ENCODE results near the gene ZNF831.

Gene ZNF831

DNA sequence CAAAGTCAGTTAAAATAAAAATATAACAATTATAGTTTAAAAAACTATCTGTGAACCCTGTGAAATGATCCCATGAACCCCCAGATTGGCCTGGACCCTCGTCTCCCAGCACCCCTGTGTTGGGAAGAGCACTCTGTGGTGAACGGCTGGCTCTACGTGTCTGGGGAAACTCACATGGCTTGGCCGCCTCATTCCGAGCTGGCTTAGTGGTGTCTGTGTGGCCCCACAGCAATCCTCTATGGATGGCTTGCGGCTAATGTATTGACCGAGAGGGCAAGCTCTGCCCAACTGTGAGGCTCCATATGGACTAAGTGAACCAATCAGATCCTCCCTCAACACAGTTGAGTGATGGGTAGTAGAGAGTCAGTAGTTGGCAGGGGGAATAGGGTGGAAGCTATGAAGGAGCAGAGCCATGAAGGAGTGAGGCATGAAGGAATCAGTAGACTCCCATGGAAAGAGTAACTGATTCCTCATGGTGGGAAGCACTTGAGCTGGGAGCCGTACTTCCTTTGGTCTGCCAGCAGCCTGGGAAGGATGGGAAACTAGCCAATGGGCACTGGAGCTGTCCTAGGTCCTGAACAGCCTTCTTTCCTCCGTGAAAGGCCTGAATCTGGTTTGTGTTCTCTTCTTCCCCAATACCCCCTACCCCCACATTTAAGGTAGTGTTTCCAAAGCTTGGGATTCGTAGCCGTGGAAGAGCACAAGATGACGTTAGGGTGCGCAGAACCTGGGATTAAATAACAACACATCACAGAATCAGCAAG, 21.6 kb upstream of the ZNF831 start:
- DNase-seq (ENCODE audit: low read depth in 2 of 2), result no peak

GRCh38 chr20:59143326-59143725, 20.3 kb upstream of the ZNF831 start:
- no peak for DNase-seq (ENCODE audit: low read depth in 2 of 2)

DNA sequence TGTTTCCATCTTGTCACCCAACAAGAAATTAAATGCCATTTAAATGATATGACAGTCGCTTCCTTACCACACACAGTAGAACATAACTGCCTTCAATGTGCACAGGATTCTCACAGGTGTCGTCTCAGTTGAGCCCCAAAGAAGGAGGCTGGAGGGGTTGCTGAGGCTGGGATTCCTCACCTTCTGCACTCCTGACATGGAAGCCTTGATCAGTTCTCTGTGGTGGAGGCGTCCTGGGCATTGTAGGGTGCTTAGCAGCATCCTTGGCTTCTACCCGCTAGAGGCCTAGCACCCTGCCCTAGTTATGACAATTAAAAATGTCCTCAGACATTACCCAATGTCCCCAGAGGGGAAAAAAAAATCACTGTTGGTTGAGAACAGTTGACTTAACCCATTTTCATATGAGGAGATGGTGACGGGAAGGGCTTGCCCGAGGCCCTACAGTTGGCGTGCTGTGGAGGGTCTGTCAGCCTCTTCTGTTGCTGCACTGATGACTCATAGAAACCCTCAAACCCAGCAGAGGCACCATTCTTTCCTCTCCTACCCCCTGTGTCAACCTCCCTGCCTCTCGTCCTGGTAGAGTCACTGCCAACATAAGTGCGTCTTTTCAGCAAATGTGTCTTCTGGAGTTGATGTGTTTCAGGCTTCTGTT, 19.3 kb upstream of the ZNF831 start:
- DNase-seq (ENCODE audit: low read depth in 2 of 2), result peak in 1 of 2 donors; percentile 28

DNA sequence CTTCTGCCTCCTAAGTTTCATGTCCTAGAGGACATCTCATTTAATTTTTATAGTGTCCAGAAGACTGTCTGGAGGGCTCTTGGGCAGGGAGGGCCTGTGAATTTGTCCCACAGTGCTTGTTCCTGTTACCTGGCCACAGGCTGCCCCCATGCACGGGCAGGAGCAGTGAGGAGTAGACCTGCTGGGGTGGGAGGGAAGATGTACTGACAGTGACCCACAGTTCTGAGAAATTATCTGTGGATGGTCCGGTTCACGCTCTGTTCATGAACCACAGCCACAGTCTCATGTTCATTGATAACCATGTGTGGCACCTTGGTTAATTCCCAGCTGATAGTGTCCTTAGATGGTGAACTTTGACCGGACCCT, 18.8 kb upstream of the ZNF831 start:
- DNase-seq (ENCODE audit: low read depth in 2 of 2), result no peak

DNA sequence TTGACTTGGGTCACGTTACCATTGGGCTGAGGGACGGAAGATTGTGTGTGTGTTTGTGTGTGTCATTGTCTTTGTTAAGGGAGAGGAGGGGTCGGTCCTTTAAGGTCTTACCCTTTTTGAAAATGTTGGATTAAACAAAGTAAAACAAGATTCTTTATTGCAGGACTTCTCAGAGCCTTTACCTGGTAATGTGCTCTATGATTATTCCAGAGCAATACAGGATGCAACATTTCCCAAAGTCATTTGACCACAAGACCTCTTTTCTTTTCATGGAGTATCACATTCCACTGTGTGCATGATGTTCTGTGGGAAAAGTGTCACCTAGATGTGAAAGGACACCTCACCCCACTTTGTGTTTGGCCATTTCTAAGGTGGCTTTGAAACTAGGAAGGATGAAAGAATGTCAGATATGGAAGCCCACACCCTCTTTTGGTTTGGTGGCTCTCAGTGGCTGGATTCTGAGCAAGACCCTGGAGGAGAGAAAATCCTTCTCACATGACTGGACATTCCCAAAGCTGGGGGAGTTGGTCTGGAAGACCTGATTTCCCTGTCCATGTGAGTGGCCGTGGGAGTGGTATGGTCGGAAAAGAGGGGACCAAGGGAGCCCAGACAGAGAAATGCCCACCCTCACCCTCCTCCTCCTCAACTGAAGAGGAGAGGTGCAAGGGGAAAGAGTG, 18.2 kb upstream of the ZNF831 start:
- DNase-seq (ENCODE audit: low read depth in 2 of 2), result no peak

GRCh38 chr20:59145924-59146779, 17.5 kb upstream of the ZNF831 start:
- peak in 1 of 2 donors; percentile 33 for DNase-seq (ENCODE audit: low read depth in 2 of 2)

GRCh38 chr20:59146780-59147565, 16.6 kb upstream of the ZNF831 start:
- DNase-seq (ENCODE audit: low read depth in 2 of 2), result no peak

GRCh38 chr20:59147586-59147985, 16.0 kb upstream of the ZNF831 start:
- DNase-seq (ENCODE audit: low read depth in 2 of 2), result no peak

DNA sequence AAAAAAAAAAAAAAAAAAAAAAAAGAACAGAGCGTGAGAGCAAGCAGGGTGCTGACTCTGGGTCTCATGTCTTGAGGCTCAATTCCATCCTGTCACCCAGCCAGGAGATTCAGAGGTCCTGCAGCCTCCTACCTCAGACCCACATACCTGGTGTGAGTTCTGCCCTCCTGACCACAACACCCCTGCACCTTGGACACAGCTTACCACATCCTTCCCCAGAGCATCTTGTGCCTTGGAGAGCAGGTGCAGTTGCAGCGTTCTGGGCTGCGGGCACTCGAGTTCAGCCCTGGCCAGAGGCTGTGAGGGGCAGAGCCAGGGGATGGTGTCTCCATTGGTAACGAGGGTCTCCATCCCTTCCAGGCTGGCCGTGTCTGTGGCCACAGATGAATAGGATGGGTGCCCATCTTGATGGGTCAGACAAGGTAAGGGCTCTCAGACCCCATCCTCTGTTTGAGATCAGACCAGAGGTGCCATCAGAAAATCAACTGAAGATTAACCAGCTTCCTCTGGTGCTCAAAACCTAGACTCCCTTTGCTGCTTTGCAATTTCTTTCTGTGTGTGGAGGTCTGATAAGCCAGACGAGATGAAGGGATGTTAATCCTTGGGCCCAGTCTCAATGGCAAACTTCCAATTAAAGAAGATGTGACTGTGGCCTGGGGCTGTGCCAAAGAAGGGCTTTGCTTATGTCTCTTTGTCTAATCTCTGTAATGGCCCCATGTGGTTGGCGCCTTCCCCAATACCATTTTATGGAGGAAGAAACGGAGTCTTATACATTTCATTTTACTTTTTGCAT, 14.7 kb upstream of the ZNF831 start:
- no peak for DNase-seq (ENCODE audit: low read depth in 2 of 2)

GRCh38 chr20:59149678-59150504, 13.7 kb upstream of the ZNF831 start:
- peak; percentile 50 to 59 for DNase-seq (ENCODE audit: low read depth in 2 of 2)

- DNase-seq (ENCODE audit: low read depth in 2 of 2), result no peak
Measured at GRCh38 chr20:59150821-59151251, 12.8 kb upstream of the ZNF831 start.

GRCh38 chr20:59151391-59151790, 12.2 kb upstream of the ZNF831 start:
- DNase-seq (ENCODE audit: low read depth in 2 of 2), result no peak

DNA sequence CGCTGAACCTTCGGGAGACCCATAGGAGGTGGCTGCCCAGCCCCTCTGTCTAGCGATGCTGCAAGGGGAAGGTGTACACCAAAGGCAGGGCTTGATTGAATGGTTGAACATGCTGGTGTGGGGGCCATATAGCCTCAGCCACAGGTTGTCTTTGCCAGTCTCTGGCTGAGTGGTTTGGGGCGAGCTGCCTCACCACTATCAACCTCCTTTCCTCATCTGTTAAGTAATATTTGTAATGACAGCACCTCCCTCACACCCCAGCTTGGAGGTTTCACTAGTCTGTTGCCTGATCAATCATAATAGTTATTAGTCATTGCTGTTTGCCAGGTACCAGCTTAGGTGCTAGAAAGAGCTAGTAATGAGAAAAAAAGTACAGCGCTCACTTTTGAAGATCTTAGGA, 11.8 kb upstream of the ZNF831 start:
- DNase-seq (ENCODE audit: low read depth in 2 of 2), result no peak

DNA sequence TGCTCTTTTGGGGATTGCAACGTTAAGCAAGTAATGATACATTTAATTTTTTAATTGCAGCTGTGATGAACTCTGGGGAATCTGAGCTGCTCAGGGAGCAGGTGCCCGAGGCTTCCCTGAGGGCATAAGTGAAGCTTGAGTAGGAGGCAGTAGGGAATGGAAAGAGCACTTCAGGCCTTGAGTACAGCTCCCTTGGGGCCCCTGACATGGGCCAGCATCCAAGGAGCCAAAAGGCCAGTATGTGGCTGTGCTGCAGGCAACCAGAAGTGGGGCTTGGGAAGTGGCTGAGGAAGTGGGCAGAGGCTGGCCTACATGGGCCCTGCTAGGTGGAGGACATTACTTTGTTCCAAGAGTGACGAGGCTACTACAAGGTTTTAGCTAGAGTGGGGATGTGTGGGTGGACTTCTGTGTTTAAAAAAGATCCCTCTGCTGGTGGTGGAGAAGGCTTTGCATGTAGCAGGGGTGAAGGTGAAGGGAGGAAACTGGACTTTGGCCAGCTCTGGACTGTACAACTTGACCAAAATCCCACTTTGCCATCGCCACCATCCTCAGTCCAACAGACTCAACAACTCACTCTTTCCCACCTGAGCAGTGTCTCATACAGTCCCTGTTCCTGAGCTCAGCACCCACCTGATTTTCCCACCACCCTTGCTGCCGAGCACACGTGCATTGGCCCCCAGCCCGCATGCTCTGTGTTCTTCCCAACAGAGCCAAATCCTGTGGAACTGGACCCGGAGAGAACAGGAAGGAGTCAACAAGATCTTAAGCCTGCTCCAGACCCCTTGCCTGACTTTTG, 10.9 kb upstream of the ZNF831 start:
- DNase-seq (ENCODE audit: low read depth in 2 of 2), result no peak

- no peak for DNase-seq (ENCODE audit: low read depth in 2 of 2)
Measured at GRCh38 chr20:59153355-59153681, 10.3 kb upstream of the ZNF831 start.

DNA sequence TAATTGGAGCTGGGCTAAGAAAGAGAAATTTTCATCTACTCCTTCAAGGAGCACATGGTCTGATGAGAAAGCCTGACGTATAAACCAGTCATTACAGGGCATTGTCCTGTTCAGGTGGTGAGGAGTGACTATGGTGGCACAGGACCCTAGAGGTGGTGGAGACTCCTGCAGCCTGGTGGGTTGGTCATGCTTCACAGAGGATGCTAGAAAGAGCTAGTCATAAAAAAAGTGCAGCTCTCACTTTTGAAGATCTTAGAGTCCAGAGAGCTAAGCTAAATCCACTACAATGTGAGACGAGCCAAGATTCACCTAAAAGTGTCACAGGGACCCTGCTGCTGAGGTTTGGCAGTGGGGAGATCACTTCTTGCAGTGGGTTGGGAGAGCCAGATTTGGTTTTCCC, 9.8 kb upstream of the ZNF831 start:
- DNase-seq (ENCODE audit: low read depth in 2 of 2), result no peak

DNA sequence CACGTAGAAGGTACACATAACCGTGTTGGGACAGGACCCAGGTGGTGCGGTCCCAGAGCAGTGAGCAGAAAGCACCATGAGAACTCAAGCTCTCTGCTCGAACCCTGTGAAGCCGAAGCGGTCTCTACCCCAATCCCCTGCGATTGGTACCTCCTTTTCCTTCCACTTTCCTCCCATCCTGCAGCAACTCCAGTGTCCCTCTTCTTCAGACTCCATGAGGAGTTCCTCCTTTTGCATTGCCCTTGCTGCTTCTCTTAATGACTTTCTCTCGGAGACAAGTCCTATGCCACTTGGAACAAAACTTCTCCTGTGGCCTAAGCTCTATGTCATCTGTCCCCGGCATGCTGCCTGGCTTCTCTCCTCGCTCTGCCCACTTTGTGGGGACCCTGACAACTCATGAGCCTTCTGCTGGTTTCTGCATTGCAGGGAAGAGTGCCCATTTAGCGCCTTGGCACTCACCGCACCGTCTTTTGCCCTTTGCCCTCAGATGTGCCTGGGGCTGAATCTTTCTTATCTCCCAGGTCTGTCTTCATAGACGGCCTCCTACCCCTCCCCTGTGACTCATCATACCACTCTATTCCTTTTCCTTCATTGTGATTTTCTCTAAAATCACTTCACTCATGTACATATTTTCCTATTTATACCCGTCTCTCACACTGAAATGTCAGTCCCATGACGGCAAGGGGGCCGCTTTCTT, 9.2 kb upstream of the ZNF831 start:
- DNase-seq (ENCODE audit: low read depth in 2 of 2), result no peak

DNA sequence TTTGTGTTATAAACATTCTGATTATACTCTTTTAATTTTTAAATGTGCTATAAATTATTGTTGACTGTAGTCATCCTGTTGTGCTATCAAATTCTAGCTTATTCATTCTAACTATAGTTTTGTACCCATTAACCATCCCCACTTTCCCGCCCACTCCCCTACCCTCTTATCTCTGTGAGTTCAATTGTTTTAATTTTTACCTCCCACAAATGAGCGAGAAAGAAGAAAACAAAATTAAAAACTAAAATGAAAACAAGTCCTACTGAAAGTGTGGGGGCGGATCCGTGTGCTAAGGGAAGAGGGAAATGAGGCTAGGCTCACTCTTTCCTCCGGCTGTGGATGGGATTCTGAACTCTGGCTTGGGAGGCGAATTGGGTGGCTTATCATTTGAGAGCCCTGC, 6.6 kb upstream of the ZNF831 start:
- no peak for DNase-seq (ENCODE audit: low read depth in 2 of 2)
